OCI-LY7 (cell line): ENCODE results near the gene SLC47A1.

Source experiments
- CTCF ChIP-seq: fragments of 200-600 bp; sonication (generic); conservative IDR thresholded peaks from 2 replicates; pipeline ENCODE4 v1.5.1; 2014; ENCODE audit warnings: mild to moderate bottlenecking, antibody characterized with exemption, low read length, moderate library complexity, mixed read lengths
- EZH2phosphoT487 ChIP-seq: fragments of 200-600 bp; sonication (generic); IDR thresholded peaks from 2 replicates; pipeline ENCODE4 v1.6.1; 2018; ENCODE audit warnings: low read depth, borderline replicate concordance, mild to moderate bottlenecking, mixed run types, antibody characterized with exemption, low read length, moderate library complexity, mixed read lengths

GRCh38 chr17:19561697-19562318, 28.2 kb downstream of the SLC47A1 start:
- TF ChIP-seq CTCF (no peak), EZH2phosphoT487 (no peak)
